Endothelial cell of umbilical vein (primary cell): Measurements from ENCODE around the gene ANXA5. TPM values are rescaled to one million over a fixed set of nuclear protein-coding genes. Genes with fewer than 3 reads are reported as not detected.

Experiments used
- BruUV-seq: library from RNA; stranded (reverse); fragments of 400-500 nt; replicated peaks from 2 replicates; lab custom pipeline; 2021; lab: Mats Ljungman, UMichigan
- CTCF ChIA-PET: fragments of 300-600, 350-600 bp; sonication (Branson Sonifier 250); formaldehyde crosslinking; loops from one replicate; lab custom pipeline; 2021; ENCODE audit warnings: antibody characterized with exemption, inconsistent platforms; lab: Charles Lee
- POLR2A ChIA-PET: fragments of 300-600, 350-600 bp; sonication (Branson Sonifier 250); formaldehyde crosslinking; loops from one replicate; lab custom pipeline; 2021; ENCODE audit warnings: antibody characterized with exemption, inconsistent platforms; lab: Charles Lee
- DNase-seq: peaks from one replicate; pipeline ENCODE4 v3.0.0-alpha.2; 2011; ENCODE audit warnings: low read depth, low spot score
- FAIRE-seq: peaks from 2 replicates; lab custom pipeline; 2011; peaks lifted over from hg19 to GRCh38; lab: Jason Lieb, UNC
- H2AFZ ChIP-seq: 2 replicates; pipeline ENCODE4 v1.6.0; 2012; ENCODE audit warnings: low read depth, low read length, control low read depth, inconsistent platforms
- H3K27ac ChIP-seq: 2 replicates; pipeline ENCODE4 v1.5.1; 2011; ENCODE audit warnings: low read depth, mild to moderate bottlenecking, control low read depth, low read length, moderate library complexity; ENCODE audit not compliant: insufficient read depth
- H3K27me3 ChIP-seq, 2 experiments: 2 replicates each; pipeline versions ENCODE4 v1.6.0 to v1.6.1; 2011; ENCODE audit warnings: low read length in 2 of 2, mixed read lengths in 1 of 2; ENCODE audit not compliant: control insufficient read depth in 2 of 2, insufficient read depth in 2 of 2
- H3K36me3 ChIP-seq, 2 experiments: 2 replicates in 1 of 2; 3 replicates in 1 of 2; pipeline ENCODE4 v1.5.1; 2011; ENCODE audit warnings: low read length in 2 of 2, mild to moderate bottlenecking in 1 of 2, moderate library complexity in 1 of 2; ENCODE audit not compliant: control insufficient read depth in 2 of 2, insufficient read depth in 2 of 2; ENCODE audit errors: extremely low read depth in 1 of 2
- H3K4me1 ChIP-seq: 3 replicates; pipeline ENCODE4 v1.5.1; 2011; ENCODE audit warnings: mild to moderate bottlenecking, low read length; ENCODE audit not compliant: control insufficient read depth, insufficient read depth; ENCODE audit errors: extremely low read depth
- H3K4me2 ChIP-seq: 2 replicates; pipeline ENCODE4 v1.6.1; 2011; ENCODE audit warnings: low read length, control low read depth, mixed read lengths; ENCODE audit not compliant: insufficient read depth
- H3K4me3 ChIP-seq, 3 experiments: fragments of 200-600 bp in 1 of 3; sonication (generic), shearing (Covaris generic) in 1 of 3; replicated peaks in 1 of 3; 2 replicates each; pipeline ENCODE4 v1.5.1; 2011 to 2016; ENCODE audit warnings: control low read depth in 3 of 3, low read length in 3 of 3, mild to moderate bottlenecking in 2 of 3, inconsistent platforms in 1 of 3, low read depth in 1 of 3, moderate library complexity in 1 of 3; ENCODE audit not compliant: insufficient read depth in 1 of 3
- H3K79me2 ChIP-seq: 2 replicates; pipeline ENCODE4 v1.6.0; 2012; ENCODE audit warnings: low read length, inconsistent platforms; ENCODE audit not compliant: control insufficient read depth, insufficient read depth
- H3K9ac ChIP-seq: replicated peaks from 2 replicates; pipeline ENCODE3; 2011; ENCODE audit warnings: low read length, control low read depth; ENCODE audit not compliant: insufficient read depth; ENCODE audit errors: extremely low read depth
- H3K9me1 ChIP-seq: replicated peaks from 3 replicates; pipeline ENCODE4 v1.6.0; 2011; ENCODE audit warnings: mild to moderate bottlenecking, low read length; ENCODE audit not compliant: control insufficient read depth, insufficient read depth; ENCODE audit errors: extremely low read depth
- H3K9me3 ChIP-seq: replicated peaks from 2 replicates; pipeline ENCODE4 v1.5.1; 2012; ENCODE audit warnings: low read length, inconsistent platforms; ENCODE audit not compliant: control insufficient read depth, insufficient read depth
- H4K20me1 ChIP-seq: replicated peaks from 2 replicates; pipeline ENCODE3; 2011; ENCODE audit warnings: mild to moderate bottlenecking, low read length; ENCODE audit not compliant: control insufficient read depth, insufficient read depth; ENCODE audit errors: extremely low read depth
- EZH2 ChIP-seq: IDR thresholded peaks from 2 replicates; pipeline ENCODE4 v1.6.1; 2012; ENCODE audit warnings: borderline replicate concordance, low read depth, mild to moderate bottlenecking, moderate library complexity, low read length, inconsistent platforms; ENCODE audit not compliant: severe bottlenecking
- FOS ChIP-seq: IDR thresholded peaks from 2 replicates; pipeline ENCODE4 v1.6.1; 2011; ENCODE audit warnings: mild to moderate bottlenecking, low read length, moderate library complexity, borderline replicate concordance; ENCODE audit not compliant: insufficient read depth
- GATA2 ChIP-seq: IDR thresholded peaks from 2 replicates; pipeline ENCODE4 v1.7.0; 2011; ENCODE audit warnings: low read depth, mild to moderate bottlenecking, moderate library complexity, mixed read lengths, low read length; ENCODE audit not compliant: insufficient read length, insufficient read depth
- JUN ChIP-seq: IDR thresholded peaks from 2 replicates; pipeline ENCODE4 v1.6.1; 2011; ENCODE audit warnings: borderline replicate concordance, low read depth; ENCODE audit not compliant: insufficient read length, insufficient read depth
- MYC ChIP-seq: IDR thresholded peaks from one replicate; pipeline ENCODE4 v1.6.1; 2011; ENCODE audit warnings: mild to moderate bottlenecking, low read depth, low read length
- POLR2A ChIP-seq: IDR thresholded peaks from 2 replicates; pipeline ENCODE4 v1.6.1; 2012; ENCODE audit warnings: low read depth, mild to moderate bottlenecking, control low read depth, low read length
- POLR2AphosphoS5 ChIP-seq: IDR thresholded peaks from 2 replicates; pipeline ENCODE4 v1.6.1; 2012; ENCODE audit warnings: low read depth, mild to moderate bottlenecking, control low read depth, low read length, moderate library complexity; ENCODE audit not compliant: insufficient read depth
- dilution Hi-C: fragments of 300-500 bp; cut with MboI; formaldehyde crosslinking; loops from one replicate; pipeline ENCODE4 v1.15.0; 2019; ENCODE audit warnings: low sequenced_read_pairs; ENCODE audit not compliant: extremely low pct_ligation_motif_present
- intact Hi-C: fragments of 100-400 bp; cut with micrococcal nuclease; formaldehyde crosslinking; loops from one replicate; pipeline ENCODE4 v1.10.0; 2022
- polyA plus RNA-seq, 4 experiments: library from polyadenylated mRNA; depleted of rRNA in 3 of 4; stranded (reverse) in 3 of 4; unstranded in 1 of 4; fragments of >200 nt; gene quantifications; 2 replicates each; pipeline versions ENCODE4 v1.2.1 to v1.2.3, GENCODE V29; 2011 to 2012; ENCODE audit warnings: missing spikeins in 1 of 4
- total RNA-seq: library from RNA; stranded (reverse); gene quantifications from 2 replicates; pipeline ENCODE4 v1.2.3, GENCODE V29; 2021
- TF ChIP-seq, protein P1 (sequence below), 2 donors: IDR thresholded peaks; 1 replicate in 1 of 2; 2 replicates in 1 of 2; pipeline ENCODE4 v1.5.1; 2011; ENCODE audit warnings: low read length in 2 of 2, mild to moderate bottlenecking in 2 of 2, moderate library complexity in 2 of 2, control low read depth in 1 of 2, inconsistent platforms in 1 of 2, low read depth in 1 of 2; ENCODE audit not compliant: insufficient read depth in 1 of 2; ENCODE audit errors: extremely low read depth in 1 of 2
- TF ChIP-seq, protein P2 (sequence below): IDR thresholded peaks from 2 replicates; pipeline ENCODE4 v1.6.1; 2011; ENCODE audit not compliant: insufficient read depth, insufficient read length

Gene ANXA5
- total and polyA plus RNA-seq, 2 donors (not counting 3 experiments of a cell fraction or from before 2014, with no cell fraction given) = 450 to 528 TPM

DNA sequence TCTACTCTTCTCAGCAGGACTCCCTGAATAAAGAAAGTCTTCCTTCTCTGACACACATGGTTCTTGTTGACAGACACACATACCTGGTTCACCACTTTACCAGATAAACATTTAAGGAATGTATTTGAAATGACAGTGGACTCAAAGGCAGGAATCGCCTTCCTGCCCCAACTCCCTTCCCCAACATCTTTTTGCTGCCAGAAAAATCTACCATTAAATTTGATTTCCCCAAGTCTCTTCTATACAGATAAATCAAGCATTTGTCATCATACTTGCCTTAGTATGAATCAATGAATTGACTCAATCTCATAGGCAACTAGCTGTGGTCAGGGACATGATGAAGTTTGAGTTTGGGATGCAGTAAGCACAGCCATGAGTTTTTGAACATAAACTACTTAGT is 23.3 kb upstream of the ANXA5 start:
- DNase-seq (no peak), FAIRE-seq (no peak)
- intact Hi-C loops (loop anchor here (10.0 kb wide), 1 partner anchor 45 kb away; no protein-coding TSS in a partner anchor), dilution Hi-C loops (no loop called here)
- H3K9ac ChIP-seq = no peak overlapping the region
- H3K9me3 ChIP-seq = no peaks in the 10 kb centered on the region
- no peak overlapping the region for H3K4me3 ChIP-seq
- no peak overlapping the region for H3K4me2 ChIP-seq
- no peak overlapping the region for H2AFZ ChIP-seq
- no peak overlapping the region for H3K27ac ChIP-seq
- H3K27me3 ChIP-seq = no peaks in the 10 kb centered on the region
- BruUV-seq = no TSS peak
- H3K36me3 ChIP-seq = no peaks in the 10 kb centered on the region
- H3K79me2 ChIP-seq = no peaks in the 10 kb centered on the region
- ChIA-PET POLR2A (no interaction called here), CTCF (no interaction called here)
- no peaks in the 10 kb centered on the region for H4K20me1 ChIP-seq
- H3K9me1 ChIP-seq = no peaks in the 10 kb centered on the region
- H3K4me1 ChIP-seq = no peaks in the 10 kb centered on the region
- TF ChIP-seq POLR2AphosphoS5 (no peak), FOS (no peak), GATA2 (no peak), POLR2A (no peak), JUN (no peak), EZH2 (no peak), MYC (no peak)
- TF ChIP-seq, protein P1, sequence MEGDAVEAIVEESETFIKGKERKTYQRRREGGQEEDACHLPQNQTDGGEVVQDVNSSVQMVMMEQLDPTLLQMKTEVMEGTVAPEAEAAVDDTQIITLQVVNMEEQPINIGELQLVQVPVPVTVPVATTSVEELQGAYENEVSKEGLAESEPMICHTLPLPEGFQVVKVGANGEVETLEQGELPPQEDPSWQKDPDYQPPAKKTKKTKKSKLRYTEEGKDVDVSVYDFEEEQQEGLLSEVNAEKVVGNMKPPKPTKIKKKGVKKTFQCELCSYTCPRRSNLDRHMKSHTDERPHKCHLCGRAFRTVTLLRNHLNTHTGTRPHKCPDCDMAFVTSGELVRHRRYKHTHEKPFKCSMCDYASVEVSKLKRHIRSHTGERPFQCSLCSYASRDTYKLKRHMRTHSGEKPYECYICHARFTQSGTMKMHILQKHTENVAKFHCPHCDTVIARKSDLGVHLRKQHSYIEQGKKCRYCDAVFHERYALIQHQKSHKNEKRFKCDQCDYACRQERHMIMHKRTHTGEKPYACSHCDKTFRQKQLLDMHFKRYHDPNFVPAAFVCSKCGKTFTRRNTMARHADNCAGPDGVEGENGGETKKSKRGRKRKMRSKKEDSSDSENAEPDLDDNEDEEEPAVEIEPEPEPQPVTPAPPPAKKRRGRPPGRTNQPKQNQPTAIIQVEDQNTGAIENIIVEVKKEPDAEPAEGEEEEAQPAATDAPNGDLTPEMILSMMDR (IDR thresholded peaks at IDR 0.05; ENCODE audit: extremely low read depth in 1 of 2, insufficient read depth in 1 of 2, low read depth in 1 of 2, low read length in 2 of 2) = no peak
- TF ChIP-seq, protein P2, sequence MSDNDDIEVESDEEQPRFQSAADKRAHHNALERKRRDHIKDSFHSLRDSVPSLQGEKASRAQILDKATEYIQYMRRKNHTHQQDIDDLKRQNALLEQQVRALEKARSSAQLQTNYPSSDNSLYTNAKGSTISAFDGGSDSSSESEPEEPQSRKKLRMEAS = no peak
